PC-9 (cell line): ENCODE measurements around the gene CELSR3.

ENCODE experiments used
- CTCF ChIP-seq: fragments of 200-600 bp; sonication (generic); conservative IDR thresholded peaks from 2 replicates; pipeline ENCODE4 v1.6.1; 2017; ENCODE audit warnings: mixed run types, antibody characterized with exemption, mild to moderate bottlenecking, moderate library complexity
- EZH2 ChIP-seq: fragments of 200-600 bp; sonication (generic); IDR thresholded peaks from 2 replicates; pipeline ENCODE4 v1.8.0; 2017; ENCODE audit warnings: antibody characterized with exemption, low read depth

- TF ChIP-seq CTCF (no peak), EZH2 (no peak)
These were observed 70.1 kb downstream of the CELSR3 start for GRCh38 chr3:48592519-48593087.
